HG03060 (cell line): ENCODE results near the gene TRAF3IP3.

Experiments used
- ATAC-seq: cut with Tn5 transposase; IDR thresholded peaks from one replicate; pipeline ENCODE4 v1.9.1; 2021; ENCODE audit warnings: low read depth, moderate number of reproducible peaks; ENCODE audit not compliant: unreplicated experiment

Gene TRAF3IP3

DNA sequence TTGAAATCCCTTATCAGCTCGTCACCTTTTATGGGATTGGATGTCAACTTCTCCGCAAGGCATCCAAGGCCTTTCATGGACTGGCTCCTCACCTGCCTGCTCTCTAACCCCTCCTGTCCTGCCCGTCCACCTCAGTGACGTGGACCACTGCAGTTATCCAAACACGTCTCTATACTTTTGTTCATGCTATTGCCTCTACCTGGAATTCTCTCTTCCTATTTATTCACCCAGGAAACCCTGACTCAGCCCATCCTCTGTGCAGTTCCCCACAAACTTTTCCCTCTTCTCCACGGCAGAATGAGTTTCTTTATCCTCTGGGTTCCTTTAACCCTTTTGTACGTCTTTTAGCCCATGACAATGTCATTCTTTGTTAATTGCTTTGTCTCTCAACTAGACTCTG is 66.9 kb downstream of the TRAF3IP3 start:
- ATAC-seq = no peak

GRCh38 chr1:209823143-209824041 is 67.5 kb downstream of the TRAF3IP3 start:
- no peak for ATAC-seq

- no peak for ATAC-seq
Measured at GRCh38 chr1:209825591-209826434, 70.0 kb downstream of the TRAF3IP3 start.

DNA sequence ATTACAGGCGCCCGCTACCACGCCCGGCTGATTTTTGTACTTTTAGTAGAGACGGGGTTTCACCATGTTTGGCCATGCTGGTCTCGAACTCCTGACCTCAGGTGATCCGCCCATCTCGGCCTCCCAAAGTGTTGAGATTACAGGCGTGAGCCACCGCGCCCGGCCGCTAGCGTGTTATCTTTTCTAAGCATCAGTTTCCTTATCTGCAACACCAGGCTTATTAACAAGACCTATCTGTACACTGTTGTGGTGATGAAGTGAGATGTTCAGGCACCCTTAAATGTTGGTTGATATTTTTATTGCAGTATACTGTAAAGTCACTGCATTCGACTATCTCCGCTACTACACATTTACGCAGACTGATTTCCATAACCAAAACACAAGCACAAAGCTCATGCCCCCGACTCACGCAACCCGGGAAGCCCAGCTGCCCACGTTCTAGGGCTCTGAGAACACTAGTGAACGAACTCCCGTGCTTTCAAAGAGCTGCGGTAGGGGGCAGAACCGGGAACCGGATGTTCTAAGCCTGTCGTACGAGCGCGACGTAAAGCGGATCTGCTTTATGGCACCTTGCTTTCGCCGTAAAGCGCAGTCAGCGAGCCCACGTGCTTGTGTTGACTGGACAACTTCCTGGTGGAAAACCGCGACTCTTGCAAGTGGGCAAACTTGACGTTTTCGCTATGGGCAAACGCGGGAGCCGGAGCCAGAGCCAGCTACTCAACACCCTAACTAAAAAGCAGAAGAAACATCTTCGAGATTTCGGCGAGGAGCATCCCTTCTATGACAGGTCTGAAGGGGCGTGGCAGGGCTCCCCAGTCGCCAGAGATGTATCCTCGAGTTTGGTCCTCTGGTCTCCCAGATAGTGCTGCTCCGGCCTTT is 71.8 kb downstream of the TRAF3IP3 start, which contains the start of gene UTP25:
Gene UTP25 (plus strand): TSS at position 589 of the 879 bp plus-strand sequence. CDS start 92 bp downstream, at position 681.
- ATAC-seq = peak; percentile 83

GRCh38 chr1:209829716-209830115 is 73.9 kb downstream of the TRAF3IP3 start:
- no peak for ATAC-seq

GRCh38 chr1:209830722-209831121 is 74.9 kb downstream of the TRAF3IP3 start:
- ATAC-seq = no peak

DNA sequence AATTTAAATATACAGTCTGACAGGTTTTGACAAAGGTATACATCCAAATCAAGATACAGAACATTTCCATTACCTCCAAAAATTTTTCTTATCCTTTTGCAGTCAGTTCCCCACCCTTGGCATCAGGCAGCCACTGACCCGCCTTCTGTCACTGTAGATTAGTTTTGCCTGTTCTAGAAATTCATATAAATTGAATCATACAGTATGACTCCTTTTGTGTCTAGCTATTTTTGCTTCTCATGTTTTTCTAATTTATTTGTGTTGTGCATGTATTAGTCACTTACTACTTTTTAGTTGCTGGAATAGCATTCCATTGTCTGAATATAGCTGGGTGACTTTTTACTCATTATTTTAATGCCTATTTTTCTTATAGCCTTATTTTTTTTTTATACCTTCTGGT is 75.8 kb downstream of the TRAF3IP3 start:
- no peak for ATAC-seq
